Memory B cell (primary cell): ENCODE data around the gene CACNB4.
"Not testable (repeated sequence)": the region's sequence is repeated elsewhere in the genome, so short reads cannot be mapped to it uniquely, and the experiment has no call there.

Experiments used
- ATAC-seq: fragments of 150-1000 bp; cut with Tn5 transposase; 2 replicates; pipeline ENCODE4 v1.10.0; 2021; ENCODE audit warnings: low read depth, mild to moderate bottlenecking, moderate library complexity
- DNase-seq, 2 donors: peaks; one replicate each; pipeline ENCODE4 v3.0.0; 2022; ENCODE audit warnings: low spot score in 2 of 2
- H3K27ac Mint-ChIP-seq: one replicate; pipeline ENCODE4 v1.8.0; 2022; ENCODE audit warnings: mild to moderate bottlenecking, moderate library complexity, mixed read lengths
- H3K27me3 Mint-ChIP-seq: one replicate; pipeline ENCODE4 v1.8.0; 2022; ENCODE audit warnings: mixed read lengths
- H3K36me3 Mint-ChIP-seq: one replicate; pipeline ENCODE4 v1.8.0; 2022; ENCODE audit warnings: mild to moderate bottlenecking, mixed read lengths
- H3K4me1 Mint-ChIP-seq: one replicate; pipeline ENCODE4 v1.8.0; 2022; ENCODE audit warnings: mixed read lengths
- H3K4me3 Mint-ChIP-seq: one replicate; pipeline ENCODE4 v1.8.0; 2022; ENCODE audit warnings: mild to moderate bottlenecking, moderate library complexity, mixed read lengths
- H3K9me3 Mint-ChIP-seq: one replicate; pipeline ENCODE4 v1.8.0; 2022; ENCODE audit warnings: mixed read lengths

CACNB4 gene

DNA sequence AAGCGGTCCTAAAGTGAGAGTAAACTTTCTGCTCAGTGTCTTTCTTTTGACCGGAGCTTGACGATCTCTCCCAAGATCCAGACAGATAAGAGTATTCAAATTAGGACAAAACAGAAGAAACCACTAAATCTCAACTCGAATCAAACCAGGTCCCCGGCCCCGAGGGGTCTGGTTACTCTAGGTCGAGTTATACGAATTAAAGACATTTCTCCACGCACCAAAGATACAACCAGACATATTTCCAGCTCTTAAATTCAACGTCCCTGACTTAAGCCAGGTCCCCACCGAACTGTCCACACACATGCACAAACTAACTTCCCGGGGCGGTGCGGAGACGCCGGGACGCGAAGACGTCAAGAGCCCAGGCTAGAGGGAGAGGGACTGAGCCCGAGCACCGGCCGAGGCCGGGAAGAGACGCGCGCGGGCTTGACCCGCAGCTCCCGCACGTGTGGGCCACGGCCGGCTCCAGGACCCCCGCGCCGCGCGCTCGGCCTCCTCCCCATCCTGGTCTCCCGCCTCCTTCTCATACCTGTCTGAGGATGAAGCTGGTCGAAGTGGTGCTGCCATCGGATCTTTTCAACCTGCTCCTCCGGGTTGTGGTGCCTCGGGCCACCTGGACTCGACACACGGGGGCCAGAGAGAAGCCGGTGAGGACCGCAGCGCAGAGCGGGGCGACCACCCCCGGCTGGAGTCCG is 896 bp downstream of the CACNB4 start:
- Mint-ChIP-seq H3K27ac (no peak overlapping the region), H3K36me3 (no peaks in the 10 kb centered on the region), H3K27me3 (peaks cover 20% of the 10 kb centered on the region), H3K4me3 (peak overlapping the region; percentile 90), H3K9me3 (no peaks in the 10 kb centered on the region), H3K4me1 (peaks cover 14% of the 10 kb centered on the region)
- ATAC-seq: peak; percentile 46
- peak in 1 of 2 donors; percentile 18 for DNase-seq

DNA sequence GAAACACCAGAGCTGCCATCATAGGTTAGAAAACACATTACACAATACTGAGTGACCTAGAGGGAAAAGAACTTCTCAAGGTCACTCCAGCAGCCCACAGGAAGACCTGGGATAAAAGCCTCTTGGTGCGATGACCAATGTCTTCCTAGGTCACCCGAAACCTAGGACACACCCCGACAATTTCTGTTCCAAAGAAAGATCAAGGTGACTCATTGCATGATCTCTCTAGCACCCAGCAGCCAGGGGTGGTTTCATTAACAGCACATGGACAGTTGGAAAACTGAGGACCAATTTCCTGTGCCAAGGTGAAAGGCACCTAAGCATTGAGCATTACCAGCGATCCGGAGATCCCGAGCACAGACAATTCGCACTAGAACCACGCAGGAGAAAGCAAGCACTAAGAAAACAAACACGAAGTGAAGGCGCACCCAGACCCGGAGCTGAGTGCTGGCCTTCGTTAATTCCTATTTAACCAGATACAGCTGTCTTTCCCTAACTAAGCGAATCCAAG is 1.5 kb downstream of the CACNB4 start:
- H3K27ac Mint-ChIP-seq: no peak overlapping the region
- ATAC-seq (no peak), DNase-seq (no peak)
- H3K9me3 Mint-ChIP-seq: no peaks in the 10 kb centered on the region
- H3K36me3 Mint-ChIP-seq: no peaks in the 10 kb centered on the region
- peaks cover 20% of the 10 kb centered on the region for H3K27me3 Mint-ChIP-seq
- peaks cover 14% of the 10 kb centered on the region for H3K4me1 Mint-ChIP-seq
- peak overlapping the region; percentile 90 for H3K4me3 Mint-ChIP-seq

DNA sequence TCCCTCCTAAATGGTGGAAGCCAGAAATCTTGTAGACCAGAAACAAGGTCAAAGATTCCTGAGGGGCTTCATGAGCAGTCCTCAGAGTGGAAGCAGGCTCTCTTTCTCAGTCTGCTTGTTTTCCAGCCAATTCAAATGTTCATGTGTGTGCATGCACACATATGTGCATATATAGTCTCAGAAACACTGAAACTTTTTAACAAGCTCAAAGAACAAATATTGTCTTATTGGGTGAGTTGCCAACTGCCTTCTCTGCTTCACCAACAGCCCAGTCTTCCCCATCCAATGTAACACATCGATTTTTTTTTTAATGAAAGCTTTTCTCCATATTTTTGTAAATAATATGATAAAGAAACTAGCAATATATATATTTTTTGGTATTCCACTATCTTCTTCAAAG is 3.7 kb downstream of the CACNB4 start:
- Mint-ChIP-seq H3K4me1 (peaks cover 14% of the 10 kb centered on the region), H3K27me3 (peaks cover 17% of the 10 kb centered on the region), H3K4me3 (no peak overlapping the region), H3K27ac (no peak overlapping the region), H3K9me3 (no peaks in the 10 kb centered on the region), H3K36me3 (no peaks in the 10 kb centered on the region)
- ATAC-seq: no peak
- no peak for DNase-seq

DNA sequence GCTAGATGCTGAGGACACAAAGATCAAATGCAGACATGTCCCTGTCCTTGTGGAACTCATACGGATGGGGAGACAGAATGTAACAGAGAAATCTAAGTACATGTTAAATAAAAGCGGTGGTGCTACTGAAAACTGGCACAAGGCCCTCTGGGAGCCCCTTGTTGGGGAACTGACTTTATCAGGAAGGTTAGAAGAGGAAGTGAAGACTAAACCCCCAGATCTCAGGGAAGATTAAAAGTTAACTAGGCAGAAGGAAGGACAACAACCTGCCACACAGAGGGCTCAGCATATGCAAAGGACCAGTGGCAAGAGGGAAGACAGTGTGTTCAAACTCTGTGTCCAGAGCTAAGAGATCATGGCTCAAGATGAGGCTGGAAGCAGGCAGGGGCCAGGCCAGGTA is 4.8 kb downstream of the CACNB4 start:
- ATAC-seq (no peak), DNase-seq (no peak)
- H3K4me1 Mint-ChIP-seq: peaks cover 9% of the 10 kb centered on the region
- no peaks in the 10 kb centered on the region for H3K36me3 Mint-ChIP-seq
- no peak overlapping the region for H3K4me3 Mint-ChIP-seq
- no peak overlapping the region for H3K27ac Mint-ChIP-seq
- peaks cover 9% of the 10 kb centered on the region for H3K27me3 Mint-ChIP-seq
- H3K9me3 Mint-ChIP-seq: no peaks in the 10 kb centered on the region

DNA sequence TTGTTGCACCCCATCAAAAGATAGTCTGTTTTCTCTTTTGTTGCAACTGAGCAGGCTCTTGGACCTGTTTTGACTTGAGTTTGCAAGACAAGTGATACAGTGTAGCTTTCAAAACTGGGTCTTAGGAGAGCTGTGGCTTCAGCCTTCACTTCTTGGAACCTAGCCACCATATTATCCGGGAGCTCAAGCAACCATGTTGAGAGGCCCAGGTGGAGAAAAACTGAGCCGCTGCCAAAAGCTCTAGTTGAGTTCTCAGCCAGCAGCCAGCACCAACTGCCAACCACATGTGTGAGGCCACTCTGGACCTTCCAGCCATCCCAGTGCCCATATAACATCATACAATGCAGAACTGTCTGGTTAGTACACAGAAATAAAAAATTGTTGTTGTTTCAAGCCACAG is 5.4 kb downstream of the CACNB4 start:
- H3K36me3 Mint-ChIP-seq: no peaks in the 10 kb centered on the region
- peaks cover 9% of the 10 kb centered on the region for H3K4me1 Mint-ChIP-seq
- DNase-seq: no peak
- H3K9me3 Mint-ChIP-seq: no peaks in the 10 kb centered on the region
- no peak overlapping the region for H3K27ac Mint-ChIP-seq
- no peak overlapping the region for H3K4me3 Mint-ChIP-seq
- peaks cover 5% of the 10 kb centered on the region for H3K27me3 Mint-ChIP-seq
- ATAC-seq: no peak

DNA sequence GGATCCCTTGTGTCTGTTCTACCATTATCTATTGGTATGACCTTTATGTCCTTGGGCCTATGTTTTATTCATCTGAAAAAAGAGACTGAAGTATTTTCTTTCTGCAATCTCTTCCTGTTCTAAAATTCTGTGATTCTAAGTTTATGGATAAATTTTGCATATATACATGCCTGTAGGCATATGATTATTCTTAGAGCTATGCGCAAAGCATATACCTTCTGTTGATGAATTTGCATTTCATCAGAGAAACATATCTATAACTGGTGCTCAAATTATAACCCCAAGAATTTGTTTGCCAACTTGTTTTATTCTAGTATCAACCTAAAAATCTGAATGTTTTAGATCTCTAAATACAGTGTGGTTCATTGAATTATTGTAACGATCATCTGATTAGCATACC is 6.7 kb downstream of the CACNB4 start:
- DNase-seq (no peak), ATAC-seq (no peak)
- H3K9me3 Mint-ChIP-seq: no peaks in the 10 kb centered on the region
- H3K27ac Mint-ChIP-seq: no peak overlapping the region
- no peaks in the 10 kb centered on the region for H3K4me1 Mint-ChIP-seq
- H3K4me3 Mint-ChIP-seq: no peak overlapping the region
- H3K36me3 Mint-ChIP-seq: no peaks in the 10 kb centered on the region
- H3K27me3 Mint-ChIP-seq: no peaks in the 10 kb centered on the region

DNA sequence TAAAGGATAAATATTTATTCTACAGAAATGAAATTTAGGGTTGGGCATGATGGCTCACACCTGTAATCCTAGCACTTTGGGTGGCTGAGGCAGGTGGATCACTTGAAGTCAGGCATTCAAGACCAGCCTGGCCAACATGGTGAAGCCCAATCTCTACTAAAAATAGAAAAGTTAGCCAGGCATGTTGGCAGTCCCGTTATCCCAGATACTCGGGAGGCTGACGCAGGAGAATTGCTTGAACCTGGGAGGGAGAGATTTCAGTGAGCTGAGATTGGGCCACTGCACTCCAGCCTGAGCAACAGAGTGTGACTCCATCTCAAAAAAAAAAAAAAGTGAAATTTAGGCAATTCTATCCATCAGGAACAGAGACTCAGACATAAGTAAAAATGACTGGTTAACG is 8.1 kb downstream of the CACNB4 start:
- H3K4me3 Mint-ChIP-seq, H3K9me3 Mint-ChIP-seq, H3K36me3 Mint-ChIP-seq, ATAC-seq, DNase-seq, H3K4me1 Mint-ChIP-seq, H3K27me3 Mint-ChIP-seq, H3K27ac Mint-ChIP-seq: not testable (repeated sequence)

DNA sequence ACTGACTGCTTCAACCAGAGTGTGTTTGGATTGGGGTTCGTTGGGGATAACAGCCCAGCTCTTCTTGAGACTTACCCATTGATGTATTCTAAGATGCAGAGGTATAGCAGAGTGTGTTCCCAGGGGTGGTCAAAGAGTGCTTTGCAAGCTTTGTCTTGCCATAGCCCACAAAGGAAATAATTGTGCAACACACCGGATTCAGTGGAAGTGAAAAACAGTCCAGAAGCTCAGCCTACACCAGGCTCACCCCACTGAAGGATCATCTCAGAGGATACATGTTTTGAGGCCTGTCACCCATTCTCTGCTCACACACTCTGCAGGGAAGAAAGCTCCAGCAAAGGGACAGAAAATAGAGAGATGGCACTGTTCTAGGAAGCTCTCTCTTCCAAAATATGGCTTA is 9.6 kb downstream of the CACNB4 start:
- Mint-ChIP-seq H3K27me3 (no peaks in the 10 kb centered on the region), H3K9me3 (no peaks in the 10 kb centered on the region), H3K36me3 (no peaks in the 10 kb centered on the region), H3K4me1 (no peaks in the 10 kb centered on the region), H3K27ac (no peak overlapping the region), H3K4me3 (no peak overlapping the region)
- no peak for DNase-seq
- no peak for ATAC-seq

DNA sequence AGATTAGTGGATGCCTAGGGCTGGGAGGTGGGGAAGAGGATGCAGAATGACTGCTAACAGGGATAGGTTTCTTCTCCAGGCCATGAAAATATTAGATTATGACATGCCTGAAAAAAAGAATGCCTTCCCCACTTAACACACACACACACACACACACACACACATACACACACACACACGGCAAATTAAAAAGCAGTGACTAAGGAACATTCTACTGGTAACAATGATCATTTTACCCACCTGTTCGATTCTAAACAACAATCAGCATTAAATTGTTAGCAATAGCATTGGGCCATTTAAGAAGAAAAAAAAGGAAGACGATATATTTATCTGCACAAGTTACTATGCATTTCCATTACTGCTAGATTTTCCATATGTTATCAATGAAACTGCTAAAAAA is 10.8 kb downstream of the CACNB4 start:
- no peaks in the 10 kb centered on the region for H3K27me3 Mint-ChIP-seq
- no peaks in the 10 kb centered on the region for H3K36me3 Mint-ChIP-seq
- ATAC-seq (no peak), DNase-seq (no peak)
- no peak overlapping the region for H3K4me3 Mint-ChIP-seq
- no peak overlapping the region for H3K27ac Mint-ChIP-seq
- no peaks in the 10 kb centered on the region for H3K4me1 Mint-ChIP-seq
- H3K9me3 Mint-ChIP-seq: no peaks in the 10 kb centered on the region

DNA sequence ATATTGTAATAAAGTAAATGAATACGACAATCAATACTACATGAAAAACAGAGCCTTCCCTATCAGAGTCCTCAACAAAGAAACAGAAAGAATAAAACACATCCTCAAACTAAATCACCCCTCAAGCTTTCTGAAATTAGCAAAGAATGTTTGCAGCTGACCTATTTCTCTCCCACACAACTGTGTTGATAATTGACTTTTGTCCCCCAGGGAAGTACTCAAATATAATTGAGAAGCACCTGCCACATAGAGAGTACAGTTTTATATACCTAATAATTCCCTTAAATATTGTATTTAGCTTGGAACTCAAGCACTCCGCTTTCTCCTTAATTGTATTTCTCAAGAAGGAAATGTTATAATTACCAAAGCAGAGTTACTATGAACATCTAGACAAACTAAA is 12.6 kb downstream of the CACNB4 start:
- ATAC-seq: no peak

DNA sequence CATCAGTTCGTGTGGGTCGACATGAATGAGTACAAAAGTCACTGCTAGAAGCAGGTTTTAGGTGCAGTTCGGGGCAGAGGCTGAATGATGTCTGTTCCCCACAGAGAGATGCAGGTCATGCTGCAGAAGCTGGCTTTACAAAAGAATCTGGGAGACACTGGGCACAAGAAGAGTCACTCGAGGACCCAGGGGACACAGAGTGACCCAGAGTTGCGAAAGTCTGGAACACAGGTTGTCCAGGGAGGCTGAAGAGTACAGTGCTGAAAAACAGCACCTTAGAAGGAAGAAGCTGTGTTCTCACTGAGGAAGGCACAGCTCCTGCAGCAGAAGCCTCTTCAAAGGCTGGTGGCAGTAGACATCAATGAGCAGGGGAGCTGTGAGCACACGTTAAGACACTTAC is 14.8 kb downstream of the CACNB4 start:
- Mint-ChIP-seq H3K9me3 (no peaks in the 10 kb centered on the region), H3K36me3 (no peaks in the 10 kb centered on the region), H3K27ac (no peak overlapping the region), H3K27me3 (no peaks in the 10 kb centered on the region), H3K4me1 (no peaks in the 10 kb centered on the region), H3K4me3 (no peak overlapping the region)
- no peak for DNase-seq
- no peak for ATAC-seq

More for the DNA sequence above, 12.6 kb downstream of the CACNB4 start:
- no peaks in the 10 kb centered on the region for H3K27me3 Mint-ChIP-seq
- H3K27ac Mint-ChIP-seq: no peak overlapping the region
- H3K9me3 Mint-ChIP-seq: no peaks in the 10 kb centered on the region
- DNase-seq: no peak
- H3K4me3 Mint-ChIP-seq: no peak overlapping the region
- no peaks in the 10 kb centered on the region for H3K4me1 Mint-ChIP-seq
- no peaks in the 10 kb centered on the region for H3K36me3 Mint-ChIP-seq

DNA sequence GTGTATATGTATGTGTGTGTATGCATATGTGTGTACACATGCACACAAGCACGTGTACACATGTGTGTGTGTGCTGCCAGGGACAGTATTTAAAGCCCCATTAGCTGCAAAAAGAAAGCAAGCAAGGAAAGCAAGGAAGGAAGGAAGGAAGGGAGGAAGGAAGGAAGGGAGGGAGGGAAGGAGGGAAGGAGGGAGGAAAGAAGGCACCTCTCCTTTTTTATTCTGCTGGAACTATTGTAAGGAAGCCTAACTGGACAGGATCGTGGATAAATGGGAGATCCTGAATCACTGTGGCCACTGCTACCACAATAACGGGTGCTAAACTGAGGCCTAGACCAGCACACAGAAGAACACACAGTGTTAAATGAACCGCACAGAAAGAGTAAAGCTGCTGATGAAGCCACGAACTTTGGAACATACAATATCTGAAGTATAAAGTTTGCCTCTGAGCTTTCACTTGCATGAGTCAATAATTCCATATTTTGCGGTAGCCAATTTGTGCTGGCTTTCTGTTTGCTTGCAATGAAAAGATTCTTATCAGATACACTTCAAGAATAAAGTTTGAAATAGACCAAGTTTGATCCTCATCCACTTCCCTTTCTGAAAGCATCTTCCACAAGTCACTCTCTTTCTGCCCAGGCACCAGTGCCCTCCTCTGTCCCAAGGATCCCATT is 15.5 kb downstream of the CACNB4 start:
- ATAC-seq (no peak), DNase-seq (no peak)
- no peaks in the 10 kb centered on the region for H3K9me3 Mint-ChIP-seq
- H3K4me3 Mint-ChIP-seq: no peak overlapping the region
- H3K36me3 Mint-ChIP-seq: no peaks in the 10 kb centered on the region
- H3K27ac Mint-ChIP-seq: no peak overlapping the region
- H3K27me3 Mint-ChIP-seq: no peaks in the 10 kb centered on the region
- H3K4me1 Mint-ChIP-seq: no peaks in the 10 kb centered on the region

DNA sequence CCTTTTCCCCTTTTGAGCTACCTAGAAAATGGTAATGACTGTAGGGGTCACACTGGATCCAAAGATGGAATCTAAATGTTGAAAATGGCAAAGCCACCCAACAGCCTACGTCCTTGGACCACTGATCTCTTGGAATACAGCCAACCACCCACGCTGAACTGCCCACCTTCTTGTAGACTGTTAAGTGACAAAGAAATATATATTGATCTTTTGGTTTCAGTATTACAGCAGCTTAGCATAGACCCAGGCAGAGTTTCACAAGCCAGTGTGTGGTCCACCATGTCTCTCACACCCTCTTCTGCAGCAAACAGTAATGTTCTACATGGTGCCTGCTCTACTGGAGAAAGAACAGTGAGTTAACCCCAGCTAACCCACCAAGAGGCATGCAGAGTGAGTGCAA is 20.2 kb downstream of the CACNB4 start:
- ATAC-seq: no peak
- Mint-ChIP-seq H3K4me3 (no peak overlapping the region), H3K9me3 (peaks cover 2% of the 10 kb centered on the region), H3K27ac (no peak overlapping the region), H3K4me1 (no peaks in the 10 kb centered on the region), H3K36me3 (no peaks in the 10 kb centered on the region), H3K27me3 (peaks cover 5% of the 10 kb centered on the region)
- DNase-seq: no peak

DNA sequence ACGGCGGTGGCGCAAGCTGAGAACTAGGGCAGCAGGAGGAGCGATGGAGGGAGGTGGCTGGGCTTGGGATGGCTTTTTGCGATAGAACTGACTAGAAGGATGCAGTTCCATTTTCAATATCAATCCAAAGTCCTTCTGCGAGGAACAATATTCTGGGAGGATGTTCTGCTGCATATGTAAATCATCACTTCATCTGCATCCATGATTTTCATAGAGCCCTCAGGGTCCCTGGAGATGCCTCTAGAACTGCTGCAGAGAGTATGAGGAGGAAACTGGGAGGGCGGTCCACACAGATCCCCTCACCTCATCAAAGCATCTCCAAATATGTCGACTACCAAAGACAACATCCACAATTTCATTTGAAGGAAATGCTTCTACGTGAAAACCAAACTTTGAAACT is 20.8 kb downstream of the CACNB4 start:
- no peaks in the 10 kb centered on the region for H3K36me3 Mint-ChIP-seq
- peaks cover 2% of the 10 kb centered on the region for H3K9me3 Mint-ChIP-seq
- H3K27me3 Mint-ChIP-seq: peaks cover 5% of the 10 kb centered on the region
- DNase-seq (no peak), ATAC-seq (no peak)
- no peaks in the 10 kb centered on the region for H3K4me1 Mint-ChIP-seq
- no peak overlapping the region for H3K4me3 Mint-ChIP-seq
- no peak overlapping the region for H3K27ac Mint-ChIP-seq
